H9 (cell line): ENCODE measurements around the gene PMM2. TPM values are rescaled to one million over a fixed set of nuclear protein-coding genes. Genes with fewer than 3 reads are reported as not detected.

Experiments
- DNase-seq: peaks from one replicate; pipeline ENCODE4 v3.0.0-alpha.2; 2017
- H2AFZ ChIP-seq: one replicate; pipeline ENCODE4 v1.6.1; 2013; ENCODE audit warnings: mild to moderate bottlenecking, low read length, control low read depth, moderate library complexity
- H2AK5ac ChIP-seq: 2 replicates; pipeline ENCODE4 v1.6.1; 2013; ENCODE audit warnings: low read length, control low read depth, mixed read lengths; ENCODE audit not compliant: insufficient read length
- H2BK120ac ChIP-seq: one replicate; pipeline ENCODE4 v1.6.1; 2013; ENCODE audit warnings: low read depth, mild to moderate bottlenecking, low read length, control low read depth, inconsistent platforms; ENCODE audit not compliant: poor library complexity, severe bottlenecking
- H2BK12ac ChIP-seq: 2 replicates; pipeline ENCODE4 v1.6.1; 2013; ENCODE audit warnings: low read length, control low read depth, mixed read lengths, low read depth; ENCODE audit not compliant: insufficient read length
- H2BK15ac ChIP-seq: 2 replicates; pipeline ENCODE4 v1.6.1; 2013; ENCODE audit warnings: low read depth, low read length, control low read depth
- H2BK20ac ChIP-seq: one replicate; pipeline ENCODE4 v1.6.1; 2013; ENCODE audit warnings: low read depth, mild to moderate bottlenecking, low read length, control low read depth, inconsistent platforms; ENCODE audit not compliant: poor library complexity, severe bottlenecking
- H2BK5ac ChIP-seq: 2 replicates; pipeline ENCODE4 v1.6.1; 2013; ENCODE audit warnings: low read length, control low read depth, mixed read lengths; ENCODE audit not compliant: insufficient read length
- H3K14ac ChIP-seq: 2 replicates; pipeline ENCODE4 v1.6.1; 2013; ENCODE audit warnings: low read length, control low read depth; ENCODE audit not compliant: insufficient read depth
- H3K18ac ChIP-seq: 2 replicates; pipeline ENCODE4 v1.6.1; 2013; ENCODE audit warnings: low read depth, mild to moderate bottlenecking, mixed read lengths, low read length, control low read depth; ENCODE audit not compliant: insufficient read length
- H3K23ac ChIP-seq: 2 replicates; pipeline ENCODE4 v1.6.1; 2013; ENCODE audit warnings: low read length, control low read depth, mixed read lengths, low read depth; ENCODE audit not compliant: insufficient read length
- H3K23me2 ChIP-seq: 2 replicates; pipeline ENCODE4 v1.6.1; 2013; ENCODE audit warnings: low read depth, mild to moderate bottlenecking, mixed read lengths, low read length, control low read depth; ENCODE audit not compliant: insufficient read length, poor library complexity, severe bottlenecking
- H3K27ac ChIP-seq: 2 replicates; pipeline ENCODE4 v1.5.1; 2013; ENCODE audit warnings: low read length, control low read depth, mixed read lengths, low read depth; ENCODE audit not compliant: insufficient read length
- H3K27me3 ChIP-seq: 2 replicates; pipeline ENCODE4 v1.6.1; 2013; ENCODE audit warnings: low read length, control low read depth, inconsistent platforms; ENCODE audit not compliant: insufficient read depth
- H3K4ac ChIP-seq: 2 replicates; pipeline ENCODE4 v1.6.1; 2013; ENCODE audit warnings: low read depth, mild to moderate bottlenecking, control low read depth, inconsistent platforms, low read length, moderate library complexity
- H3K4me1 ChIP-seq: 2 replicates; pipeline ENCODE4 v1.6.1; 2013; ENCODE audit warnings: low read length, control low read depth, inconsistent platforms; ENCODE audit not compliant: insufficient read depth
- H3K4me2 ChIP-seq: 2 replicates; pipeline ENCODE4 v1.6.1; 2013; ENCODE audit warnings: low read length, control low read depth, mixed read lengths; ENCODE audit not compliant: insufficient read length, insufficient read depth
- H3K56ac ChIP-seq: 2 replicates; pipeline ENCODE4 v1.6.1; 2013; ENCODE audit warnings: low read depth, mild to moderate bottlenecking, mixed read lengths, low read length, control low read depth; ENCODE audit not compliant: insufficient read length
- H3K79me1 ChIP-seq: 2 replicates; pipeline ENCODE4 v1.6.1; 2013; ENCODE audit warnings: low read depth, mild to moderate bottlenecking, moderate library complexity, low read length, control low read depth, inconsistent platforms; ENCODE audit not compliant: insufficient read depth, poor library complexity, severe bottlenecking
- H3K79me2 ChIP-seq: 2 replicates; pipeline ENCODE4 v1.6.1; 2013; ENCODE audit warnings: low read length, control low read depth, inconsistent platforms; ENCODE audit not compliant: insufficient read depth
- H3K9ac ChIP-seq: 2 replicates; pipeline ENCODE4 v1.6.1; 2013; ENCODE audit warnings: low read length, control low read depth, mixed read lengths; ENCODE audit not compliant: insufficient read length; ENCODE audit errors: extremely low read depth
- H3K9me3 ChIP-seq: one replicate; pipeline ENCODE4 v1.6.1; 2013; ENCODE audit warnings: low read depth, low read length, inconsistent platforms; ENCODE audit not compliant: control insufficient read depth
- H3T11ph ChIP-seq: one replicate; pipeline ENCODE4 v1.6.1; 2013; ENCODE audit warnings: mild to moderate bottlenecking, low read length, control low read depth, inconsistent platforms
- H4K20me1 ChIP-seq: one replicate; pipeline ENCODE4 v1.6.1; 2013; ENCODE audit not compliant: control insufficient read depth, insufficient read length, insufficient read depth
- H4K5ac ChIP-seq: 2 replicates; pipeline ENCODE4 v1.6.1; 2013; ENCODE audit warnings: low read depth, mild to moderate bottlenecking, mixed read lengths, low read length, control low read depth; ENCODE audit not compliant: insufficient read length
- H4K8ac ChIP-seq: replicated peaks from 2 replicates; pipeline ENCODE4 v1.6.1; 2013; ENCODE audit warnings: low read length, control low read depth, mixed read lengths, low read depth; ENCODE audit not compliant: insufficient read length
- H4K91ac ChIP-seq: 2 replicates; pipeline ENCODE4 v1.6.1; 2013; ENCODE audit warnings: low read depth, mild to moderate bottlenecking, moderate library complexity, mixed read lengths, low read length, control low read depth; ENCODE audit not compliant: insufficient read length
- H3K27ac Mint-ChIP-seq, 3 experiments: 2 replicates in 2 of 3; 3 replicates in 1 of 3; pipeline ENCODE4 v1.8.0; 2020 to 2021; ENCODE audit warnings: mixed read lengths in 3 of 3, mild to moderate bottlenecking in 1 of 3, moderate library complexity in 1 of 3
- H3K27me3 Mint-ChIP-seq: 2 replicates; pipeline ENCODE4 v1.8.0; 2021; ENCODE audit warnings: low read depth, mild to moderate bottlenecking, moderate library complexity, mixed read lengths
- H3K36me3 Mint-ChIP-seq, 3 experiments: 2 replicates in 2 of 3; 3 replicates in 1 of 3; pipeline ENCODE4 v1.8.0; 2020 to 2021; ENCODE audit warnings: low read depth in 3 of 3, mixed read lengths in 3 of 3; ENCODE audit not compliant: insufficient read depth in 1 of 3
- H3K4me1 Mint-ChIP-seq, 2 experiments: 2 replicates each; pipeline ENCODE4 v1.8.0; 2020; ENCODE audit warnings: mixed read lengths in 2 of 2
- H3K4me3 Mint-ChIP-seq, 2 experiments: 2 replicates in 1 of 2; 3 replicates in 1 of 2; pipeline ENCODE4 v1.8.0; 2020 to 2021; ENCODE audit warnings: mild to moderate bottlenecking in 2 of 2, mixed read lengths in 2 of 2, moderate library complexity in 1 of 2
- H3K9me3 Mint-ChIP-seq, 2 experiments: 2 replicates in 1 of 2; 3 replicates in 1 of 2; pipeline ENCODE4 v1.8.0; 2020; ENCODE audit warnings: mild to moderate bottlenecking in 2 of 2, mixed read lengths in 2 of 2, moderate library complexity in 1 of 2
- WGBS: extraction: QIAGEN DNeasy Blood & Tissue Kit; methylation state at CpG from one replicate; pipeline ENCODE4 v1.1.7; 2013; ENCODE audit warnings: missing lambda C conversion rate, low lambda C conversion rate, mixed read lengths; ENCODE audit not compliant: insufficient read length; ENCODE audit errors: extremely low coverage; 5-methylcytosine and 5-hydroxymethylcytosine counted together
- total RNA-seq: library from RNA; stranded (reverse); gene quantifications from 2 replicates; pipeline ENCODE4 v1.2.1, GENCODE V29; 2021
- TF ChIP-seq, protein P1 (sequence below): fragments of 200-600 bp; sonication (generic); conservative IDR thresholded peaks from 3 replicates; pipeline ENCODE4 v1.8.0; 2021; ENCODE audit warnings: antibody characterized with exemption, mild to moderate bottlenecking

Gene PMM2
- total RNA-seq, 1 experiment from 2014 or later, result 82.7 TPM

DNA sequence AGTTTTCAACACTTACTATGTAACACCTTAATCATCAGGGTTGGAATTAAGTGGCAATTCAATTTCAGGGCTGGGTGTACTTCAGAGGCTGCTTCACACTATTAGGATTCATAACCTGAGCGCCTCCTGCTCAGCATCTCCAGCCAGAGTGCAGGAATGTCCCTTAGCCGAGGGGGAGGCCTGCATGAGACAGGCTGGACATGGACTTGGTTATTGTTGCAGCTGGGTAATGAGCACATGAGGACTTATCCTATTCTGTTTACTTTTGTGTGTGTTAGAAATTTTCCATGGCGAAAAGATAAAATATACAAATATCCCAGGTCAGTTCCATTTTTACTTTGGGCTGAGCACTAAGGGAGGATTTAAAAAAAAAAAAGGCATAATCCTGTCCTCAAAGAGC, 10.4 kb downstream of the PMM2 start:
- Histone ChIP-seq H4K8ac (no peak overlapping the region), H3K27ac (no peak overlapping the region), H2BK12ac (no peak overlapping the region), H3K9me3 (no peaks in the 10 kb centered on the region), H3K79me2 (no peaks in the 10 kb centered on the region), H3K23me2 (no peaks in the 10 kb centered on the region), H3K79me1 (no peaks in the 10 kb centered on the region), H2BK120ac (no peak overlapping the region), H3K56ac (no peak overlapping the region), H3T11ph (no peak overlapping the region), H3K27me3 (no peaks in the 10 kb centered on the region), H3K14ac (no peak overlapping the region), H4K91ac (no peak overlapping the region), H2BK15ac (no peak overlapping the region), H3K23ac (no peak overlapping the region), H3K4ac (no peak overlapping the region), H3K4me1 (no peaks in the 10 kb centered on the region), H3K18ac (no peak overlapping the region), H4K5ac (no peak overlapping the region), H2AK5ac (no peak overlapping the region), H2BK5ac (no peak overlapping the region), H3K4me2 (no peak overlapping the region), H2BK20ac (no peak overlapping the region), H4K20me1 (no peaks in the 10 kb centered on the region), H2AFZ (no peak overlapping the region), H3K9ac (no peak overlapping the region)
- H3K27me3 Mint-ChIP-seq, result no peaks in the 10 kb centered on the region
- TF ChIP-seq, protein P1, sequence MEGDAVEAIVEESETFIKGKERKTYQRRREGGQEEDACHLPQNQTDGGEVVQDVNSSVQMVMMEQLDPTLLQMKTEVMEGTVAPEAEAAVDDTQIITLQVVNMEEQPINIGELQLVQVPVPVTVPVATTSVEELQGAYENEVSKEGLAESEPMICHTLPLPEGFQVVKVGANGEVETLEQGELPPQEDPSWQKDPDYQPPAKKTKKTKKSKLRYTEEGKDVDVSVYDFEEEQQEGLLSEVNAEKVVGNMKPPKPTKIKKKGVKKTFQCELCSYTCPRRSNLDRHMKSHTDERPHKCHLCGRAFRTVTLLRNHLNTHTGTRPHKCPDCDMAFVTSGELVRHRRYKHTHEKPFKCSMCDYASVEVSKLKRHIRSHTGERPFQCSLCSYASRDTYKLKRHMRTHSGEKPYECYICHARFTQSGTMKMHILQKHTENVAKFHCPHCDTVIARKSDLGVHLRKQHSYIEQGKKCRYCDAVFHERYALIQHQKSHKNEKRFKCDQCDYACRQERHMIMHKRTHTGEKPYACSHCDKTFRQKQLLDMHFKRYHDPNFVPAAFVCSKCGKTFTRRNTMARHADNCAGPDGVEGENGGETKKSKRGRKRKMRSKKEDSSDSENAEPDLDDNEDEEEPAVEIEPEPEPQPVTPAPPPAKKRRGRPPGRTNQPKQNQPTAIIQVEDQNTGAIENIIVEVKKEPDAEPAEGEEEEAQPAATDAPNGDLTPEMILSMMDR, result no peak
- H3K27ac Mint-ChIP-seq, result no peak overlapping the region; a peak in 1 of 7 replicates
- no peak for DNase-seq
- H3K9me3 Mint-ChIP-seq, result no peaks in the 10 kb centered on the region
- no peak overlapping the region for H3K4me3 Mint-ChIP-seq
- WGBS, result no CpG with 5 or more reads among the region's 3 CpGs
- no peaks in the 10 kb centered on the region for H3K4me1 Mint-ChIP-seq
- H3K36me3 Mint-ChIP-seq, result peaks cover 53 to 95% (median 85%) of the 10 kb centered on the region in 3 experiments; a peak in 6 of 7 replicates
